Panc1 (cell line): Measurements from ENCODE around the gene INPP1. TPM values are rescaled to one million over a fixed set of nuclear protein-coding genes. Genes with fewer than 3 reads are reported as not detected.

Experiments
- ATAC-seq: fragments of 200-7000 bp; cut with Tn5 transposase; 2 replicates; pipeline ENCODE4 v1.9.1; 2020; ENCODE audit warnings: mild to moderate bottlenecking, moderate library complexity
- BruUV-seq: library from RNA; stranded (reverse); fragments of 400-500 nt; replicated peaks from 2 replicates; lab custom pipeline; 2021; lab: Mats Ljungman, UMichigan
- CTCF ChIA-PET: fragments of 300-600 bp; sonication (Branson Sonifier 250); formaldehyde crosslinking; loops from one replicate; lab custom pipeline; 2022; ENCODE audit warnings: antibody characterized with exemption; lab: Charles Lee
- POLR2A ChIA-PET: fragments of 300-600 bp; sonication (Branson Sonifier 250); formaldehyde crosslinking; loops from one replicate; lab custom pipeline; 2022; ENCODE audit warnings: antibody characterized with exemption; lab: Charles Lee
- DNase-seq: peaks from one replicate; pipeline ENCODE4 v3.0.0-alpha.2; 2010; ENCODE audit warnings: low read depth, low spot score
- H3K27ac ChIP-seq: 2 replicates; pipeline ENCODE4 v1.5.1; 2011; ENCODE audit warnings: mild to moderate bottlenecking, low read length, inconsistent platforms
- H3K27me3 ChIP-seq: fragments of 200-500 bp; sonication (Bioruptor generic); 2 replicates; pipeline ENCODE4 v1.6.0; 2014; ENCODE audit warnings: low read length, inconsistent platforms; ENCODE audit not compliant: control insufficient read depth, insufficient read depth
- H3K36me3 ChIP-seq: fragments of 200-500 bp; sonication (Bioruptor generic); 2 replicates; pipeline ENCODE4 v1.5.1; 2014; ENCODE audit warnings: inconsistent platforms, mild to moderate bottlenecking, low read length, moderate library complexity; ENCODE audit not compliant: control insufficient read depth, insufficient read depth
- H3K4me1 ChIP-seq: 2 replicates; pipeline ENCODE4 v1.5.1; 2011; ENCODE audit warnings: inconsistent platforms, mild to moderate bottlenecking, low read length, moderate library complexity; ENCODE audit not compliant: control insufficient read depth, insufficient read depth
- H3K4me3 ChIP-seq, 2 experiments: 2 replicates each; pipeline ENCODE4 v1.5.1; 2011 to 2012; ENCODE audit warnings: low read depth in 2 of 2, low read length in 2 of 2, mild to moderate bottlenecking in 2 of 2, inconsistent platforms in 1 of 2, moderate library complexity in 1 of 2
- H3K9me3 ChIP-seq: fragments of 200-500 bp; sonication (Bioruptor generic); 2 replicates; pipeline ENCODE4 v1.5.1; 2014; ENCODE audit warnings: low read depth, mild to moderate bottlenecking, inconsistent platforms, low read length, moderate library complexity; ENCODE audit not compliant: control insufficient read depth, insufficient read depth
- CTCF ChIP-seq: fragments of 450-650 bp; IDR thresholded peaks from 2 replicates; pipeline ENCODE4 v1.5.1; 2017; ENCODE audit warnings: mild to moderate bottlenecking
- POLR2AphosphoS5 ChIP-seq: IDR thresholded peaks from 2 replicates; pipeline ENCODE4 v1.6.1; 2012; ENCODE audit warnings: mild to moderate bottlenecking, low read depth, low read length, moderate library complexity
- REST ChIP-seq, 2 experiments: IDR thresholded peaks; 2 replicates each; pipeline ENCODE4 v1.6.1; 2011 to 2012; ENCODE audit warnings: low read depth in 2 of 2, control low read depth in 1 of 2, low read length in 1 of 2, mild to moderate bottlenecking in 1 of 2, moderate library complexity in 1 of 2; ENCODE audit not compliant: insufficient read depth in 1 of 2
- SIN3A ChIP-seq: IDR thresholded peaks from 2 replicates; pipeline ENCODE4 v1.6.1; 2012; ENCODE audit warnings: low read depth, mild to moderate bottlenecking, low read length, moderate library complexity, borderline replicate concordance; ENCODE audit not compliant: insufficient read depth
- TCF7L2 ChIP-seq: IDR thresholded peaks from 2 replicates; pipeline ENCODE4 v1.6.1; 2011; ENCODE audit warnings: mild to moderate bottlenecking, low read depth, low read length, inconsistent platforms
- in situ Hi-C: cut with HindIII; loops from 2 replicates; pipeline ENCODE4 v1.10.0; 2016; ENCODE audit warnings: low sequenced_read_pairs, low pct_unique_long_range_greater_than_20kb
- intact Hi-C: fragments of 100-400 bp; cut with micrococcal nuclease; formaldehyde crosslinking; loops from one replicate; pipeline ENCODE4 v1.10.0; 2022; ENCODE audit not compliant: unreplicated experiment
- total RNA-seq: library from RNA; stranded (reverse); gene quantifications from one replicate; pipeline ENCODE4 v1.2.1, GENCODE V29; 2021; ENCODE audit not compliant: unreplicated experiment

Gene INPP1
- total RNA-seq, 1 experiment from 2014 or later: 10.8 TPM

- no peaks in the 10 kb centered on the region for H3K4me1 ChIP-seq
- intact Hi-C loops: no loop called here
- CTCF ChIA-PET: no interaction called here
- H3K9me3 ChIP-seq: no peaks in the 10 kb centered on the region
- no TSS peak for BruUV-seq
- H3K4me3 ChIP-seq: no peak overlapping the region
- POLR2A ChIA-PET: no interaction called here
- DNase-seq (no peak), ATAC-seq (no peak)
- no peaks in the 10 kb centered on the region for H3K27me3 ChIP-seq
- no peak overlapping the region for H3K27ac ChIP-seq
- no peaks in the 10 kb centered on the region for H3K36me3 ChIP-seq
- in situ Hi-C loops: no loop called here
- TF ChIP-seq POLR2AphosphoS5 (no peak), REST (IDR thresholded peaks at IDR 0.05; ENCODE audit: insufficient read depth in 1 of 2, low read depth in 2 of 2, low read length in 1 of 2) (no peak), SIN3A (no peak), TCF7L2 (no peak), CTCF (no peak)
Measured at GRCh38 chr2:190417045-190417842, 73.9 kb downstream of the INPP1 start.

- DNase-seq (no peak), ATAC-seq (no peak)
- H3K4me1 ChIP-seq: no peaks in the 10 kb centered on the region
- no peaks in the 10 kb centered on the region for H3K36me3 ChIP-seq
- intact Hi-C loops (no loop called here), in situ Hi-C loops (no loop called here)
- H3K27ac ChIP-seq: no peak overlapping the region
- BruUV-seq: no TSS peak
- POLR2A ChIA-PET: no interaction called here
- TF ChIP-seq SIN3A: no peak
- TF ChIP-seq CTCF: no peak
- no peak for TF ChIP-seq POLR2AphosphoS5
- TF ChIP-seq TCF7L2: no peak
- TF ChIP-seq REST (IDR thresholded peaks at IDR 0.05; ENCODE audit: insufficient read depth in 1 of 2, low read depth in 2 of 2, low read length in 1 of 2): no peak
- CTCF ChIA-PET: no interaction called here
- no peak overlapping the region for H3K4me3 ChIP-seq
- no peaks in the 10 kb centered on the region for H3K27me3 ChIP-seq
- no peaks in the 10 kb centered on the region for H3K9me3 ChIP-seq
Measured at GRCh38 chr2:190418727-190419126, 75.3 kb downstream of the INPP1 start.
